Breast epithelium (tissue), 3 donors: ENCODE data around the gene ZNF407.

ENCODE experiments used
- POLR2A ChIP-seq: fragments of 450-650 bp; IDR thresholded peaks from one replicate; pipeline ENCODE4 v1.6.1; 2016; ENCODE audit warnings: antibody characterized with exemption, mild to moderate bottlenecking, moderate library complexity
- POLR2AphosphoS5 ChIP-seq, 3 donors: sonication (generic); formaldehyde crosslinking; IDR thresholded peaks; one replicate each; pipeline ENCODE4 v1.6.1; 2017; ENCODE audit warnings: antibody characterized with exemption in 3 of 3
- TF ChIP-seq, protein P1 (sequence below), 3 donors: fragments of 450-650 bp; IDR thresholded peaks; one replicate each; pipeline ENCODE4 v1.5.1; 2016 to 2017; ENCODE audit warnings: antibody characterized with exemption in 3 of 3, mild to moderate bottlenecking in 3 of 3, moderate library complexity in 3 of 3

GRCh38 chr18:74796211-74796610 is 198.5 kb downstream of the ZNF407 start:
- TF ChIP-seq, protein P1, sequence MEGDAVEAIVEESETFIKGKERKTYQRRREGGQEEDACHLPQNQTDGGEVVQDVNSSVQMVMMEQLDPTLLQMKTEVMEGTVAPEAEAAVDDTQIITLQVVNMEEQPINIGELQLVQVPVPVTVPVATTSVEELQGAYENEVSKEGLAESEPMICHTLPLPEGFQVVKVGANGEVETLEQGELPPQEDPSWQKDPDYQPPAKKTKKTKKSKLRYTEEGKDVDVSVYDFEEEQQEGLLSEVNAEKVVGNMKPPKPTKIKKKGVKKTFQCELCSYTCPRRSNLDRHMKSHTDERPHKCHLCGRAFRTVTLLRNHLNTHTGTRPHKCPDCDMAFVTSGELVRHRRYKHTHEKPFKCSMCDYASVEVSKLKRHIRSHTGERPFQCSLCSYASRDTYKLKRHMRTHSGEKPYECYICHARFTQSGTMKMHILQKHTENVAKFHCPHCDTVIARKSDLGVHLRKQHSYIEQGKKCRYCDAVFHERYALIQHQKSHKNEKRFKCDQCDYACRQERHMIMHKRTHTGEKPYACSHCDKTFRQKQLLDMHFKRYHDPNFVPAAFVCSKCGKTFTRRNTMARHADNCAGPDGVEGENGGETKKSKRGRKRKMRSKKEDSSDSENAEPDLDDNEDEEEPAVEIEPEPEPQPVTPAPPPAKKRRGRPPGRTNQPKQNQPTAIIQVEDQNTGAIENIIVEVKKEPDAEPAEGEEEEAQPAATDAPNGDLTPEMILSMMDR (IDR thresholded peaks at IDR 0.05): no peak
- no peak for TF ChIP-seq POLR2A
- no peak for TF ChIP-seq POLR2AphosphoS5 (IDR thresholded peaks at IDR 0.05)
